HepG2 (cell line): ENCODE results near the gene ZNF77. TPM values are rescaled to one million over a fixed set of nuclear protein-coding genes. Genes with fewer than 3 reads are reported as not detected.
A peak's percentile ranks its signal among the peaks of the same experiment; 100 is the strongest.

ENCODE experiments used
- ATF6 ChIP-seq: sonication (generic); formaldehyde crosslinking; conservative IDR thresholded peaks from 2 replicates; pipeline ENCODE4 v1.4.0; 2020; ENCODE audit warnings: missing genetic modification reagents
- GABPB1 ChIP-seq: IDR thresholded peaks from 2 replicates; pipeline ENCODE4 v1.6.1; 2016; ENCODE audit warnings: mild to moderate bottlenecking, missing genetic modification reagents, moderate library complexity, missing compliant biosample characterization
- GPBP1L1 ChIP-seq: sonication (generic); formaldehyde crosslinking; IDR thresholded peaks from 2 replicates; pipeline ENCODE4 v1.5.0; 2020; ENCODE audit warnings: mild to moderate bottlenecking, missing genetic modification reagents
- IRF2 ChIP-seq: IDR thresholded peaks from 2 replicates; pipeline ENCODE4 v1.6.1; 2018; ENCODE audit warnings: missing genetic modification reagents, missing compliant biosample characterization
- NR1H2 ChIP-seq: sonication (generic); formaldehyde crosslinking; IDR thresholded peaks from 2 replicates; pipeline ENCODE4 v1.8.1; 2022; ENCODE audit warnings: low read depth, missing genetic modification reagents, borderline replicate concordance
- RCOR2 ChIP-seq: IDR thresholded peaks from 2 replicates; pipeline ENCODE4 v1.6.1; 2016; ENCODE audit warnings: missing biosample characterization, missing genetic modification reagents
- SNAPC2 ChIP-seq: sonication (generic); formaldehyde crosslinking; IDR thresholded peaks from 2 replicates; pipeline ENCODE4 v1.8.1; 2022; ENCODE audit warnings: mild to moderate bottlenecking, missing genetic modification reagents
- TERF1 ChIP-seq: sonication (generic); formaldehyde crosslinking; IDR thresholded peaks from 2 replicates; pipeline ENCODE4 v1.8.0; 2022; ENCODE audit warnings: mild to moderate bottlenecking, missing genetic modification reagents, moderate library complexity
- ZBTB4 ChIP-seq: sonication (generic); formaldehyde crosslinking; IDR thresholded peaks from 2 replicates; pipeline ENCODE4 v1.4.0; 2020; ENCODE audit warnings: missing genetic modification reagents, mild to moderate bottlenecking, borderline replicate concordance
- ZBTB42 ChIP-seq: sonication (generic); formaldehyde crosslinking; IDR thresholded peaks from 2 replicates; pipeline ENCODE4 v1.5.0; 2020; ENCODE audit warnings: mild to moderate bottlenecking, missing genetic modification reagents
- ZFP82 ChIP-seq: sonication (generic); formaldehyde crosslinking; IDR thresholded peaks from 2 replicates; pipeline ENCODE4 v1.5.1; 2020; ENCODE audit warnings: mild to moderate bottlenecking, missing genetic modification reagents, borderline replicate concordance
- ZNF234 ChIP-seq: sonication (generic); formaldehyde crosslinking; conservative IDR thresholded peaks from 2 replicates; pipeline ENCODE4 v1.5.1; 2020; ENCODE audit warnings: mild to moderate bottlenecking, missing genetic modification reagents
- ZNF256 ChIP-seq: sonication (generic); formaldehyde crosslinking; conservative IDR thresholded peaks from 2 replicates; pipeline ENCODE4 v1.4.0; 2020; ENCODE audit warnings: missing genetic modification reagents
- ZNF503 ChIP-seq: sonication (generic); formaldehyde crosslinking; IDR thresholded peaks from 2 replicates; pipeline ENCODE4 v1.4.0; 2020; ENCODE audit warnings: missing genetic modification reagents
- ZNF724P ChIP-seq: sonication (generic); formaldehyde crosslinking; IDR thresholded peaks from 2 replicates; pipeline ENCODE4 v1.8.0; 2022; ENCODE audit warnings: missing genetic modification reagents, borderline replicate concordance
- polyA plus RNA-seq, 8 experiments: library from polyadenylated mRNA; depleted of rRNA in 3 of 8; stranded (reverse) in 7 of 8; unstranded in 1 of 8; fragments of >200 nt; fragmentation: Illumina TruSeq in 4 of 8; extraction: Trizol in 4 of 8; gene quantifications; 2 replicates each; pipeline versions ENCODE4 v1.2.1 to v1.2.3, GENCODE V29; 2011 to 2016; ENCODE audit warnings: low read depth in 4 of 8, missing spikeins in 1 of 8, mixed read lengths in 1 of 8; ENCODE audit not compliant: insufficient read depth in 1 of 8
- total RNA-seq, 5 experiments: library from RNA; depleted of rRNA; stranded (reverse); fragments of >200 nt; fragmentation: Illumina TruSeq; extraction: Trizol; gene quantifications; 2 replicates each; pipeline ENCODE4 v1.2.3, GENCODE V29; 2016; ENCODE audit warnings: low read depth in 1 of 5

Gene ZNF77
- total and polyA plus RNA-seq, 2 of the 13 experiments (the other 11 are each of a cell fraction or from before 2014, with no cell fraction given), result 7.1 to 11.5 TPM

GRCh38 chr19:2887391-2887914 lies 57.3 kb downstream of the ZNF77 start (continued):
- TF ChIP-seq ZNF724P (CRISPR knock-in tag) (0 out of 2 replicates have a peak, but pooled peaks have one; percentile 41), RCOR2 (no peak), ZNF256 (0 out of 2 replicates have a peak, but pooled peaks have one; percentile 50), ZFP82 (CRISPR knock-in tag) (no peak), GPBP1L1 (CRISPR knock-in tag) (no peak), SNAPC2 (CRISPR knock-in tag) (no peak), NR1H2 (no peak), ZBTB4 (CRISPR knock-in tag) (no peak), IRF2 (CRISPR knock-in tag) (peak; percentile 17; the same call in 1 of the 2 replicates), ATF6 (no peak), ZNF503 (CRISPR knock-in tag) (no peak), GABPB1 (CRISPR knock-in tag) (peak; percentile 32; the same call in 1 of the 2 replicates), ZBTB42 (no peak), ZNF234 (CRISPR knock-in tag) (no peak), TERF1 (CRISPR knock-in tag) (no peak)
